Peyer's patch (tissue), 4 donors: Measurements from ENCODE around the gene GPC5.

Experiments
- POLR2A ChIP-seq, 2 donors: fragments of 450-650 bp; IDR thresholded peaks; one replicate each; pipeline ENCODE4 v1.5.1; 2017; ENCODE audit warnings: antibody characterized with exemption in 2 of 2, mild to moderate bottlenecking in 2 of 2, moderate library complexity in 2 of 2
- TF ChIP-seq, protein P1 (sequence below), 6 experiments: fragments of 450-650 bp in 4 of 6; fragments of 200-600 bp in 2 of 6; sonication (generic) in 1 of 6; IDR thresholded peaks; one replicate each; pipeline ENCODE4 v1.5.1; 2017 to 2019; ENCODE audit warnings: antibody characterized with exemption in 6 of 6, mild to moderate bottlenecking in 3 of 6, moderate library complexity in 1 of 6

DNA sequence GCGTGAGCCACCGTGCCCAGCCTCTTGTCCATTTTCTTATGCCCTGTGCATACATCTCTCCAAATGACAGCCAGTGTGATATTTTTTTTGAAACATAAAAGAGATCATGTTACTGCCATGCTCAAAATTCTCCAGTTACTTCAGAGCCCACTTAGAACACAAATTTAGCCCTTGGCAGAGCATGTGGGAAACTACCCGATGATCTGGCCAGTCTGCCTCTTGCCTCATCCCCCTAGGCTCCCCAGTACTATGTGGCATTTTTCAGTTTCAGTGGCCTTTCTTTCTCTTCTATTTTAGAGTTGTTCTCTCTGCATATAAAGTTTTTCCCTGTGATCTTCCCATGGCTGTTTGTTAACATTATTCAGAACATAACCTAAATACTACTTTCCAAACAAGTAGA is 323.0 kb downstream of the GPC5 start:
- TF ChIP-seq, protein P1, sequence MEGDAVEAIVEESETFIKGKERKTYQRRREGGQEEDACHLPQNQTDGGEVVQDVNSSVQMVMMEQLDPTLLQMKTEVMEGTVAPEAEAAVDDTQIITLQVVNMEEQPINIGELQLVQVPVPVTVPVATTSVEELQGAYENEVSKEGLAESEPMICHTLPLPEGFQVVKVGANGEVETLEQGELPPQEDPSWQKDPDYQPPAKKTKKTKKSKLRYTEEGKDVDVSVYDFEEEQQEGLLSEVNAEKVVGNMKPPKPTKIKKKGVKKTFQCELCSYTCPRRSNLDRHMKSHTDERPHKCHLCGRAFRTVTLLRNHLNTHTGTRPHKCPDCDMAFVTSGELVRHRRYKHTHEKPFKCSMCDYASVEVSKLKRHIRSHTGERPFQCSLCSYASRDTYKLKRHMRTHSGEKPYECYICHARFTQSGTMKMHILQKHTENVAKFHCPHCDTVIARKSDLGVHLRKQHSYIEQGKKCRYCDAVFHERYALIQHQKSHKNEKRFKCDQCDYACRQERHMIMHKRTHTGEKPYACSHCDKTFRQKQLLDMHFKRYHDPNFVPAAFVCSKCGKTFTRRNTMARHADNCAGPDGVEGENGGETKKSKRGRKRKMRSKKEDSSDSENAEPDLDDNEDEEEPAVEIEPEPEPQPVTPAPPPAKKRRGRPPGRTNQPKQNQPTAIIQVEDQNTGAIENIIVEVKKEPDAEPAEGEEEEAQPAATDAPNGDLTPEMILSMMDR (IDR thresholded peaks at IDR 0.05): no peak
- no peak for TF ChIP-seq POLR2A (IDR thresholded peaks at IDR 0.05)
